Tibial artery (tissue), 4 donors: ENCODE measurements around the gene SYNE1.
A peak's percentile ranks its signal among the peaks of the same experiment; 100 is the strongest.

ENCODE experiments used
- DNase-seq, 2 donors: peaks; one replicate each; pipeline ENCODE4 v3.0.0-alpha.2; 2019
- H3K27ac ChIP-seq, 2 donors: fragments of 200-600 bp; sonication (generic) in 1 of 2; 1 replicate in 1 of 2; 2 replicates in 1 of 2; pipeline ENCODE4 v1.5.1; 2018 to 2019; ENCODE audit warnings: mild to moderate bottlenecking in 1 of 2
- H3K27me3 ChIP-seq, 2 donors: fragments of 200-600 bp; sonication (generic) in 1 of 2; one replicate each; pipeline versions ENCODE4 v1.5.1 to v1.6.0; 2016 to 2019
- H3K36me3 ChIP-seq, 3 donors: fragments of 200-600 bp; sonication (generic) in 2 of 3; one replicate each; pipeline ENCODE4 v1.5.1; 2016 to 2019; ENCODE audit warnings: mild to moderate bottlenecking in 2 of 3
- H3K4me1 ChIP-seq, 4 donors: fragments of 200-600 bp; sonication (generic) in 2 of 4; 1 replicate in 3 of 4; 2 replicates in 1 of 4; pipeline ENCODE4 v1.5.1; 2016 to 2019
- H3K4me3 ChIP-seq, 2 donors: fragments of 200-600 bp; sonication (generic) in 1 of 2; 1 replicate in 1 of 2; 2 replicates in 1 of 2; pipeline ENCODE4 v1.5.1; 2018 to 2019; ENCODE audit warnings: mild to moderate bottlenecking in 2 of 2
- H3K9me3 ChIP-seq, 3 donors: fragments of 200-600 bp; sonication (generic) in 1 of 3; one replicate each; pipeline ENCODE4 v1.5.1; 2016 to 2019
- CTCF ChIP-seq, 2 experiments: fragments of 200-600 bp in 1 of 2; fragments of 450-650 bp in 1 of 2; IDR thresholded peaks; one replicate each; pipeline ENCODE4 v1.5.1; 2017 to 2019; ENCODE audit warnings: antibody characterized with exemption in 2 of 2, mild to moderate bottlenecking in 1 of 2, moderate library complexity in 1 of 2
- intact Hi-C: fragments of 100-400 bp; cut with DNase I; formaldehyde crosslinking; loops from one replicate; pipeline ENCODE4 v1.15.0; 2023; ENCODE audit warnings: low total_unique reads

SYNE1 gene

GRCh38 chr6:152308306-152308705, 328.9 kb downstream of the SYNE1 start:
- H3K36me3 ChIP-seq: peaks cover 62 to 74% (median 71%) of the 10 kb centered on the region in 3 donors
- intact Hi-C loops: no loop called here
- DNase-seq: no peak
- H3K27me3 ChIP-seq: no peaks in the 10 kb centered on the region
- no peak overlapping the region for H3K27ac ChIP-seq
- no peak for TF ChIP-seq CTCF (IDR thresholded peaks at IDR 0.05)
- H3K4me3 ChIP-seq: no peak overlapping the region
- H3K9me3 ChIP-seq: no peaks in the 10 kb centered on the region
- no peaks in the 10 kb centered on the region for H3K4me1 ChIP-seq

GRCh38 chr6:152305672-152306071, 331.5 kb downstream of the SYNE1 start:
- no peak overlapping the region for H3K27ac ChIP-seq
- H3K36me3 ChIP-seq: peaks cover 42 to 57% (median 54%) of the 10 kb centered on the region in 3 donors
- H3K4me3 ChIP-seq: no peak overlapping the region
- no peaks in the 10 kb centered on the region for H3K9me3 ChIP-seq
- intact Hi-C loops: no loop called here
- peaks cover 0 to 11% (median 5%) of the 10 kb centered on the region in 4 donors for H3K4me1 ChIP-seq
- H3K27me3 ChIP-seq: no peaks in the 10 kb centered on the region
- DNase-seq: no peak
- no peak for TF ChIP-seq CTCF (IDR thresholded peaks at IDR 0.05)

- Histone ChIP-seq H3K9me3 (no peaks in the 10 kb centered on the region), H3K27ac (peak overlapping the region; percentile 70 to 71), H3K4me3 (peak overlapping the region; percentile 60), H3K27me3 (no peaks in the 10 kb centered on the region), H3K36me3 (peaks cover 8 to 27% (median 20%) of the 10 kb centered on the region in 3 donors), H3K4me1 (peaks cover 0 to 21% (median 7%) of the 10 kb centered on the region in 4 donors)
- intact Hi-C loops: no loop called here
- peak; percentile 90 to 92 for DNase-seq
- peak; percentile 59 to 69 for TF ChIP-seq CTCF (IDR thresholded peaks at IDR 0.05)
These were observed 335.2 kb downstream of the SYNE1 start for GRCh38 chr6:152301765-152302568.

GRCh38 chr6:152301021-152301764, 336.0 kb downstream of the SYNE1 start:
- Histone ChIP-seq H3K27me3 (no peaks in the 10 kb centered on the region), H3K4me1 (peaks cover 0 to 21% (median 7%) of the 10 kb centered on the region in 4 donors), H3K9me3 (no peaks in the 10 kb centered on the region), H3K36me3 (peaks cover 4 to 26% (median 14%) of the 10 kb centered on the region in 3 donors), H3K27ac (peak overlapping the region; percentile 70 to 71), H3K4me3 (peak overlapping the region; percentile 60)
- TF ChIP-seq CTCF (IDR thresholded peaks at IDR 0.05): no peak
- no peak for DNase-seq
- intact Hi-C loops: no loop called here

- Histone ChIP-seq H3K36me3 (peaks cover 0 to 22% (median 8%) of the 10 kb centered on the region in 3 donors), H3K4me3 (no peak overlapping the region), H3K27me3 (no peaks in the 10 kb centered on the region), H3K9me3 (no peaks in the 10 kb centered on the region), H3K27ac (peak overlapping the region in 1 of 2 donors; percentile 13), H3K4me1 (peaks cover 0 to 23% (median 8%) of the 10 kb centered on the region in 4 donors)
- DNase-seq: no peak
- no peak for TF ChIP-seq CTCF (IDR thresholded peaks at IDR 0.05)
- intact Hi-C loops: no loop called here
These were observed 336.6 kb downstream of the SYNE1 start for GRCh38 chr6:152300517-152300916.
